ENCODE results near the gene SETD7. TPM values are rescaled to one million over a fixed set of nuclear protein-coding genes. Genes with fewer than 3 reads are reported as not detected.

The SETD7 gene
- total RNA-seq, 2 experiments from 2014 or later, result 10.4 to 12.1 TPM

- no peak for DNase-seq
- peaks cover 3% of the 10 kb centered on the region for H3K27me3 Mint-ChIP-seq
- H3K4me3 Mint-ChIP-seq, result no peak overlapping the region
- H3K9me3 Mint-ChIP-seq, result peaks cover 3% of the 10 kb centered on the region
- no peaks in the 10 kb centered on the region for H3K4me1 Mint-ChIP-seq (ENCODE audit: low read depth)
- no peak for TF ChIP-seq CTCF (IDR thresholded peaks at IDR 0.05)
- POLR2A ChIA-PET, result interaction anchor here (1.0 kb wide), 1 partner anchor 31 kb away, joined by 3 read pairs; the partner anchor contains the start of gene SETD7
- H3K36me3 Mint-ChIP-seq (ENCODE audit: low read depth), result no peaks in the 10 kb centered on the region
- no peak for ATAC-seq
- CTCF ChIA-PET, result interaction anchor here (1.0 kb wide), 1 partner anchor 18 kb away, joined by 3 read pairs; no protein-coding TSS in a partner anchor
- intact Hi-C loops (cut with micrococcal nuclease), result no loop called here
- H3K27ac Mint-ChIP-seq, result no peak overlapping the region
Measured at GRCh38 chr4:139587446-139587845, 31.4 kb upstream of the SETD7 start.

GRCh38 chr4:139585473-139585872, 29.5 kb upstream of the SETD7 start:
- Mint-ChIP-seq H3K36me3 (ENCODE audit: low read depth) (no peaks in the 10 kb centered on the region), H3K27ac (no peak overlapping the region), H3K27me3 (peaks cover 7% of the 10 kb centered on the region), H3K9me3 (peaks cover 3% of the 10 kb centered on the region), H3K4me3 (no peak overlapping the region), H3K4me1 (ENCODE audit: low read depth) (no peaks in the 10 kb centered on the region)
- intact Hi-C loops (cut with micrococcal nuclease), result no loop called here
- TF ChIP-seq CTCF (IDR thresholded peaks at IDR 0.05), result no peak
- DNase-seq, result no peak
- no peak for ATAC-seq
- ChIA-PET POLR2A (no interaction called here), CTCF (no interaction called here)

GRCh38 chr4:139584784-139585183, 28.8 kb upstream of the SETD7 start:
- no peak overlapping the region for H3K27ac Mint-ChIP-seq
- H3K36me3 Mint-ChIP-seq (ENCODE audit: low read depth), result no peaks in the 10 kb centered on the region
- H3K4me3 Mint-ChIP-seq, result no peak overlapping the region
- ChIA-PET POLR2A (no interaction called here), CTCF (no interaction called here)
- no peaks in the 10 kb centered on the region for H3K4me1 Mint-ChIP-seq (ENCODE audit: low read depth)
- ATAC-seq (no peak), DNase-seq (no peak)
- intact Hi-C loops (cut with micrococcal nuclease), result no loop called here
- H3K27me3 Mint-ChIP-seq, result peaks cover 7% of the 10 kb centered on the region
- no peak for TF ChIP-seq CTCF (IDR thresholded peaks at IDR 0.05)
- H3K9me3 Mint-ChIP-seq, result peaks cover 3% of the 10 kb centered on the region

GRCh38 chr4:139584013-139584412, 28.0 kb upstream of the SETD7 start:
- DNase-seq (no peak), ATAC-seq (no peak)
- no peaks in the 10 kb centered on the region for H3K4me1 Mint-ChIP-seq (ENCODE audit: low read depth)
- ChIA-PET CTCF (interaction anchor here (1.5 kb wide), 1 partner anchor 20 kb away, joined by 4 read pairs; no protein-coding TSS in a partner anchor), POLR2A (no interaction called here)
- H3K36me3 Mint-ChIP-seq (ENCODE audit: low read depth), result no peaks in the 10 kb centered on the region
- H3K27ac Mint-ChIP-seq, result no peak overlapping the region
- intact Hi-C loops (cut with micrococcal nuclease), result no loop called here
- H3K27me3 Mint-ChIP-seq, result peaks cover 7% of the 10 kb centered on the region
- peaks cover 3% of the 10 kb centered on the region for H3K9me3 Mint-ChIP-seq
- TF ChIP-seq CTCF (IDR thresholded peaks at IDR 0.05), result no peak
- no peak overlapping the region for H3K4me3 Mint-ChIP-seq

GRCh38 chr4:139582044-139582443, 26.0 kb upstream of the SETD7 start:
- POLR2A ChIA-PET, result no interaction called here
- ATAC-seq (no peak), DNase-seq (no peak)
- TF ChIP-seq CTCF (IDR thresholded peaks at IDR 0.05), result no peak
- Mint-ChIP-seq H3K27ac (no peak overlapping the region), H3K4me1 (ENCODE audit: low read depth) (no peaks in the 10 kb centered on the region), H3K9me3 (no peaks in the 10 kb centered on the region), H3K4me3 (no peak overlapping the region), H3K36me3 (ENCODE audit: low read depth) (no peaks in the 10 kb centered on the region), H3K27me3 (peaks cover 7% of the 10 kb centered on the region)
- intact Hi-C loops (cut with micrococcal nuclease), result no loop called here
- CTCF ChIA-PET, result no interaction called here
